HUES6 (cell line): ENCODE results near the gene CD34.

ENCODE experiments used
- H3K27ac ChIP-seq: 2 replicates; pipeline ENCODE4 v1.7.0; 2013; ENCODE audit warnings: low read depth, mild to moderate bottlenecking, low read length, inconsistent platforms
- H3K27me3 ChIP-seq: 2 replicates; pipeline ENCODE4 v1.6.1; 2013; ENCODE audit warnings: low read length; ENCODE audit not compliant: control insufficient read depth, insufficient read depth
- H3K36me3 ChIP-seq: 2 replicates; pipeline ENCODE4 v1.6.1; 2013; ENCODE audit warnings: low read length; ENCODE audit not compliant: control insufficient read depth, insufficient read depth
- H3K4me1 ChIP-seq: 2 replicates; pipeline ENCODE4 v1.6.1; 2013; ENCODE audit warnings: low read length; ENCODE audit not compliant: control insufficient read depth, insufficient read depth
- H3K4me3 ChIP-seq: 2 replicates; pipeline ENCODE4 v1.5.1; 2013; ENCODE audit warnings: low read depth, low read length
- H3K9ac ChIP-seq: one replicate; pipeline ENCODE4 v1.6.1; 2013; ENCODE audit warnings: mild to moderate bottlenecking, low read length
- H3K9me3 ChIP-seq: 2 replicates; pipeline ENCODE4 v1.6.1; 2013; ENCODE audit warnings: low read depth, low read length; ENCODE audit not compliant: control insufficient read depth, insufficient read depth

The CD34 gene

GRCh38 chr1:207851696-207852095, 59.2 kb downstream of the CD34 start:
- Histone ChIP-seq H3K36me3 (no peaks in the 10 kb centered on the region), H3K4me1 (peaks cover 2% of the 10 kb centered on the region; the same call in 1 of the 2 replicates), H3K9ac (no peak overlapping the region), H3K27ac (no peak overlapping the region), H3K4me3 (no peak overlapping the region), H3K27me3 (no peaks in the 10 kb centered on the region), H3K9me3 (no peaks in the 10 kb centered on the region)

- Histone ChIP-seq H3K4me3 (no peak overlapping the region), H3K27ac (no peak overlapping the region), H3K36me3 (no peaks in the 10 kb centered on the region), H3K4me1 (peaks cover 2% of the 10 kb centered on the region; the same call in 1 of the 2 replicates), H3K9ac (no peak overlapping the region), H3K27me3 (no peaks in the 10 kb centered on the region), H3K9me3 (no peaks in the 10 kb centered on the region)
Measured at GRCh38 chr1:207850621-207851407, 60.1 kb downstream of the CD34 start.

GRCh38 chr1:207849646-207850045, 61.3 kb downstream of the CD34 start:
- no peak overlapping the region for H3K4me3 ChIP-seq
- H3K27me3 ChIP-seq: no peaks in the 10 kb centered on the region
- no peaks in the 10 kb centered on the region for H3K9me3 ChIP-seq
- no peaks in the 10 kb centered on the region for H3K36me3 ChIP-seq
- no peak overlapping the region for H3K9ac ChIP-seq
- peaks cover 2% of the 10 kb centered on the region; the same call in 1 of the 2 replicates for H3K4me1 ChIP-seq
- H3K27ac ChIP-seq: no peak overlapping the region

GRCh38 chr1:207849016-207849415, 61.9 kb downstream of the CD34 start:
- Histone ChIP-seq H3K9me3 (no peaks in the 10 kb centered on the region), H3K9ac (no peak overlapping the region), H3K27me3 (no peaks in the 10 kb centered on the region), H3K4me3 (no peak overlapping the region), H3K27ac (no peak overlapping the region), H3K36me3 (no peaks in the 10 kb centered on the region), H3K4me1 (peaks cover 2% of the 10 kb centered on the region; the same call in 1 of the 2 replicates)

GRCh38 chr1:207848234-207848633, 62.7 kb downstream of the CD34 start:
- Histone ChIP-seq H3K4me1 (no peaks in the 10 kb centered on the region), H3K27ac (no peak overlapping the region), H3K9me3 (no peaks in the 10 kb centered on the region), H3K36me3 (no peaks in the 10 kb centered on the region), H3K4me3 (no peak overlapping the region), H3K9ac (no peak overlapping the region), H3K27me3 (no peaks in the 10 kb centered on the region)

GRCh38 chr1:207847116-207847515, 63.8 kb downstream of the CD34 start:
- Histone ChIP-seq H3K36me3 (no peaks in the 10 kb centered on the region), H3K4me1 (no peaks in the 10 kb centered on the region), H3K27me3 (no peaks in the 10 kb centered on the region), H3K9ac (no peak overlapping the region), H3K27ac (no peak overlapping the region), H3K9me3 (no peaks in the 10 kb centered on the region), H3K4me3 (no peak overlapping the region)

- no peaks in the 10 kb centered on the region for H3K4me1 ChIP-seq
- no peaks in the 10 kb centered on the region for H3K27me3 ChIP-seq
- no peaks in the 10 kb centered on the region for H3K9me3 ChIP-seq
- no peak overlapping the region for H3K27ac ChIP-seq
- H3K4me3 ChIP-seq: no peak overlapping the region
- H3K36me3 ChIP-seq: no peaks in the 10 kb centered on the region
- H3K9ac ChIP-seq: no peak overlapping the region
Measured at GRCh38 chr1:207845109-207845508, 65.8 kb downstream of the CD34 start.

- Histone ChIP-seq H3K36me3 (no peaks in the 10 kb centered on the region), H3K27ac (no peak overlapping the region), H3K9me3 (no peaks in the 10 kb centered on the region), H3K4me1 (no peaks in the 10 kb centered on the region), H3K27me3 (no peaks in the 10 kb centered on the region), H3K4me3 (no peak overlapping the region), H3K9ac (no peak overlapping the region)
Measured at GRCh38 chr1:207844371-207844770, 66.6 kb downstream of the CD34 start.

GRCh38 chr1:207842506-207842905, 68.4 kb downstream of the CD34 start:
- no peaks in the 10 kb centered on the region for H3K4me1 ChIP-seq
- H3K9me3 ChIP-seq: no peaks in the 10 kb centered on the region
- H3K36me3 ChIP-seq: no peaks in the 10 kb centered on the region
- H3K27ac ChIP-seq: no peak overlapping the region
- H3K4me3 ChIP-seq: no peak overlapping the region
- H3K9ac ChIP-seq: no peak overlapping the region
- no peaks in the 10 kb centered on the region for H3K27me3 ChIP-seq

- Histone ChIP-seq H3K9ac (no peak overlapping the region), H3K27me3 (no peaks in the 10 kb centered on the region), H3K36me3 (no peaks in the 10 kb centered on the region), H3K4me1 (no peaks in the 10 kb centered on the region), H3K4me3 (no peak overlapping the region), H3K9me3 (no peaks in the 10 kb centered on the region), H3K27ac (no peak overlapping the region)
Measured at GRCh38 chr1:207841901-207842300, 69.0 kb downstream of the CD34 start.

- no peaks in the 10 kb centered on the region for H3K4me1 ChIP-seq
- H3K36me3 ChIP-seq: no peaks in the 10 kb centered on the region
- no peak overlapping the region for H3K27ac ChIP-seq
- no peaks in the 10 kb centered on the region for H3K9me3 ChIP-seq
- H3K4me3 ChIP-seq: no peak overlapping the region
- H3K27me3 ChIP-seq: no peaks in the 10 kb centered on the region
- no peak overlapping the region for H3K9ac ChIP-seq
Measured at GRCh38 chr1:207841293-207841692, 69.6 kb downstream of the CD34 start.
